ENCODE results near the gene SPSB2.

GRCh38 chr12:6919588-6919987 lies 46.5 kb upstream of the SPSB2 start:
- no peak for TF ChIP-seq CTCF (IDR thresholded peaks at IDR 0.05)
- no peak for TF ChIP-seq POLR2A (IDR thresholded peaks at IDR 0.05)
- TF ChIP-seq EP300 (IDR thresholded peaks at IDR 0.05) = no peak

All from tibial nerve (tissue), 4 donors.